ENCODE measurements around the gene ARHGEF25.
"Not testable (repeated sequence)": the region's sequence is repeated elsewhere in the genome, so short reads cannot be mapped to it uniquely, and the experiment has no call there.

Gene ARHGEF25

DNA sequence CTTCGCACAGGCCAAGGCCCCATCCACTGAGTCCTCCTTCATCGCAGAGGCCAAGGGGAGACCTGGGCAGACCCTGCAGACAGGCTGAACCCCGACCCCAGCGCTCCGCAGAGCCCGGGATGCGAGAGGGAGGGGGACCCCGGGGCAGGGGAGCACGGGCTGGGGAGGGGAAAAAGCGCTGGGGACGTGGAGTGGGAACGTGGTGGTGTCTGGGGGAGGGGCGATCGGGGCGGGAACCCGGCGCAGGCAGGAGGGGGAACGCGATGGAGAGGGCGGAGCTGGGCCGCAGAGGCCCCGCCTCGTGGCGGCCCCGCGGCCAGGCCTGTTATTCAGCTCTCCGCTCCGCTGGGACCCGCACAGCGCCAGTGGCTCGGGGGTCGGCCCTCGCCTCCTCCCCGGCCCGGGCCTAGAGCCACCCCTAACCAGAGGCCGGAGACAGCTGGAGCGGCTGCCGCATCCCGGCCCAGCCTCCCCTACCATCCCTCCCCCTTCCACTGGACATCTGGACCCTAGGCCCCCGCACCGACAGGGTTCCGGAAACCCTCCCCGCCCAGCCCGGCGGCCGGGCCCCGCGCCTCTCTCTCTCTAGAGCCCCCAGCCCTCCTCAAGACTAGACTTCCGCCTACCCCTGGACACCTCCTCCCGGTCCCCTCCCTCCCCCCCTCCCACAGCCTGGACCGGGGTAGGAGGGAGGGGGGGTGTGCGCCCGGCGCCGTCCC is at the start of gene ARHGEF25:
Gene ARHGEF25 (plus strand): TSS at position 328 of the 719 bp plus-strand sequence. CDS start 460 bp downstream, outside the sequence.
- peaks cover 6% of the 10 kb centered on the region for H3K4me1 Mint-ChIP-seq (ENCODE audit: low read depth)
- H3K4me3 Mint-ChIP-seq: peak within 1 kb of the TSS; percentile 75
- H3K36me3 Mint-ChIP-seq (ENCODE audit: low read depth): peaks cover 3% of the 10 kb centered on the region
- no peaks in the 10 kb centered on the region for H3K9me3 Mint-ChIP-seq
- DNase-seq (ENCODE audit: low spot score): peak; percentile 32
- peaks cover 35% of the 10 kb centered on the region for H3K27me3 Mint-ChIP-seq (ENCODE audit: low read depth)
- H3K27ac Mint-ChIP-seq: no peak within 1 kb of the TSS

GRCh38 chr12:57563358-57563757 is 47.9 kb upstream of the ARHGEF25 start:
- H3K36me3 Mint-ChIP-seq (ENCODE audit: low read depth): no peaks in the 10 kb centered on the region
- no peak overlapping the region for H3K4me3 Mint-ChIP-seq
- peaks cover 5% of the 10 kb centered on the region for H3K27me3 Mint-ChIP-seq (ENCODE audit: low read depth)
- H3K4me1 Mint-ChIP-seq (ENCODE audit: low read depth): peaks cover 2% of the 10 kb centered on the region
- no peak for DNase-seq (ENCODE audit: low spot score)
- H3K9me3 Mint-ChIP-seq: no peaks in the 10 kb centered on the region
- no peak overlapping the region for H3K27ac Mint-ChIP-seq

- Mint-ChIP-seq H3K4me1 (ENCODE audit: low read depth) (peaks cover 2% of the 10 kb centered on the region), H3K27ac (no peak overlapping the region), H3K36me3 (ENCODE audit: low read depth) (no peaks in the 10 kb centered on the region), H3K4me3 (no peak overlapping the region), H3K27me3 (ENCODE audit: low read depth) (peaks cover 5% of the 10 kb centered on the region), H3K9me3 (no peaks in the 10 kb centered on the region)
- DNase-seq (ENCODE audit: low spot score): no peak
Measured at GRCh38 chr12:57564178-57564740, 47.0 kb upstream of the ARHGEF25 start.

DNA sequence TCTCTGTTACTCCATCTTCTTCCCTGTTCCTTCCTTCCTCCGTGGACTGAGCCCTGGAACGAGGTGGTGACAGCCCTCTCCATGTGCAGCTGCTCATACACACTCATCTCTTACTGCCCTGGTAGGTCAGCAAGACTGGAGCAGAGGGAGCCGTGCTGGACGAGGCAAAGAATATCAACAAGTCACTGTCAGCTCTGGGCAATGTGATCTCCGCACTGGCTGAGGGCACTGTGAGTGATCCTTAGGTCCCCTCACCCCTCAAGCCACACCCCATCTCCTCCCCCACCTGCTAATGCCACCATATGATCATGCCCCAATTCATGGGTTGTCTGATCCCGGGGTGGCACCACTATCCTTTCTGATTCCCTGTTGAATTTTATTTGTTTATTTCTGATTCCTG is 42.4 kb upstream of the ARHGEF25 start:
- Mint-ChIP-seq H3K27me3 (ENCODE audit: low read depth) (peaks cover 2% of the 10 kb centered on the region), H3K4me1 (ENCODE audit: low read depth) (no peaks in the 10 kb centered on the region), H3K4me3 (no peak overlapping the region), H3K9me3 (no peaks in the 10 kb centered on the region), H3K27ac (no peak overlapping the region), H3K36me3 (ENCODE audit: low read depth) (no peaks in the 10 kb centered on the region)
- no peak for DNase-seq (ENCODE audit: low spot score)

DNA sequence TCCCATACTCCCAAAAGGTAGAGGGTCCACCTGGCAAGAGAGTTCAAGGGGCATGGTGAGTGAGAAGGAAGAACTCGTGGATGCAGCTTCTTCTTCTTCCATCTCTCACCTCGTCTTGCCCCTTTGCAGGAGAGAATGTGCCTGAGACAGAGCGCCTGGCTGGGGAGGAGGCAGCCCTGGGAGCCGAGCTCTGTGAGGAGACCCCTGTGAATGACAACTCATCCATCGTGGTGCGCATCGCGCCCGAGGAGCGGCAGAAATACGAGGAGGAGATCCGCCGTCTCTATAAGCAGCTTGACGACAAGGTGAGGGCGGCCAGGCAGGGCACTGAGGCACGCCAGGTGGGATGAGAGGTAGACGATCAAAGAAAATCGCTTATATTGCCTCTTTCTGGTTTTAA is 41.4 kb upstream of the ARHGEF25 start:
- Mint-ChIP-seq H3K4me3 (no peak overlapping the region), H3K27ac (no peak overlapping the region), H3K36me3 (ENCODE audit: low read depth) (no peaks in the 10 kb centered on the region), H3K9me3 (no peaks in the 10 kb centered on the region), H3K27me3 (ENCODE audit: low read depth) (no peaks in the 10 kb centered on the region), H3K4me1 (ENCODE audit: low read depth) (no peaks in the 10 kb centered on the region)
- no peak for DNase-seq (ENCODE audit: low spot score)

GRCh38 chr12:57570438-57570837 is 40.8 kb upstream of the ARHGEF25 start:
- not testable (repeated sequence) for DNase-seq (ENCODE audit: low spot score); H3K27ac Mint-ChIP-seq; H3K27me3 Mint-ChIP-seq (ENCODE audit: low read depth); H3K9me3 Mint-ChIP-seq; H3K4me1 Mint-ChIP-seq (ENCODE audit: low read depth); H3K4me3 Mint-ChIP-seq; H3K36me3 Mint-ChIP-seq (ENCODE audit: low read depth)

- H3K27ac Mint-ChIP-seq: no peak overlapping the region
- H3K4me3 Mint-ChIP-seq: no peak overlapping the region
- DNase-seq (ENCODE audit: low spot score): no peak
- no peaks in the 10 kb centered on the region for H3K36me3 Mint-ChIP-seq (ENCODE audit: low read depth)
- no peaks in the 10 kb centered on the region for H3K27me3 Mint-ChIP-seq (ENCODE audit: low read depth)
- no peaks in the 10 kb centered on the region for H3K9me3 Mint-ChIP-seq
- no peaks in the 10 kb centered on the region for H3K4me1 Mint-ChIP-seq (ENCODE audit: low read depth)
Measured at GRCh38 chr12:57571926-57572762, 39.1 kb upstream of the ARHGEF25 start.

DNA sequence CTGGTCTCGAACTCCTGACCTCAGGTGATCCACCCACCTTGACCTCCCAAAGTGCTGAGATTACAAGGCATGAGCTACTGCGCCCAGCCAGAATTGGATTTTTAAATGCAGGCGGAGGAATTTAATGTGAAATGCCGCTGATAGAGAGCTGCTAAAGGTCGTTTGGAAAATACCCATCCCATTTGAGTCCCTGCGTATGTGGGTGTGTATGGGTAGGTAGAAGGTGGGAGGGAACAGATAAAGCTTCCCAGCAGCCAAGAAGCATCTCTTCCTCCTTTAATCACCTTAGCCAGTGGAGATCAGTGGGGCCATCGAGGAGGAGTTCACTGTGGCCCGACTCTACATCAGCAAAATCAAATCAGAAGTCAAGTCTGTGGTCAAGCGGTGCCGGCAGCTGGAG is 36.4 kb upstream of the ARHGEF25 start:
- no peak for DNase-seq (ENCODE audit: low spot score)
- Mint-ChIP-seq H3K4me3 (no peak overlapping the region), H3K4me1 (ENCODE audit: low read depth) (no peaks in the 10 kb centered on the region), H3K27ac (no peak overlapping the region), H3K9me3 (no peaks in the 10 kb centered on the region), H3K27me3 (ENCODE audit: low read depth) (no peaks in the 10 kb centered on the region), H3K36me3 (ENCODE audit: low read depth) (no peaks in the 10 kb centered on the region)

GRCh38 chr12:57575771-57576612 is 35.2 kb upstream of the ARHGEF25 start:
- H3K27ac Mint-ChIP-seq: no peak overlapping the region
- H3K9me3 Mint-ChIP-seq: no peaks in the 10 kb centered on the region
- no peaks in the 10 kb centered on the region for H3K36me3 Mint-ChIP-seq (ENCODE audit: low read depth)
- no peak overlapping the region for H3K4me3 Mint-ChIP-seq
- no peak for DNase-seq (ENCODE audit: low spot score)
- no peaks in the 10 kb centered on the region for H3K4me1 Mint-ChIP-seq (ENCODE audit: low read depth)
- no peaks in the 10 kb centered on the region for H3K27me3 Mint-ChIP-seq (ENCODE audit: low read depth)

- Mint-ChIP-seq H3K9me3 (no peaks in the 10 kb centered on the region), H3K4me1 (ENCODE audit: low read depth) (no peaks in the 10 kb centered on the region), H3K27ac (no peak overlapping the region), H3K4me3 (no peak overlapping the region), H3K27me3 (ENCODE audit: low read depth) (no peaks in the 10 kb centered on the region), H3K36me3 (ENCODE audit: low read depth) (no peaks in the 10 kb centered on the region)
- DNase-seq (ENCODE audit: low spot score): no peak
Measured at GRCh38 chr12:57576613-57577160, 34.5 kb upstream of the ARHGEF25 start.

- no peak overlapping the region for H3K27ac Mint-ChIP-seq
- H3K36me3 Mint-ChIP-seq (ENCODE audit: low read depth): no peaks in the 10 kb centered on the region
- no peaks in the 10 kb centered on the region for H3K27me3 Mint-ChIP-seq (ENCODE audit: low read depth)
- no peak overlapping the region for H3K4me3 Mint-ChIP-seq
- no peak for DNase-seq (ENCODE audit: low spot score)
- peaks cover 1% of the 10 kb centered on the region for H3K4me1 Mint-ChIP-seq (ENCODE audit: low read depth)
- no peaks in the 10 kb centered on the region for H3K9me3 Mint-ChIP-seq
Measured at GRCh38 chr12:57577981-57578758, 33.1 kb upstream of the ARHGEF25 start.

GRCh38 chr12:57579011-57579410 is 32.2 kb upstream of the ARHGEF25 start:
- Mint-ChIP-seq H3K27ac (no peak overlapping the region), H3K36me3 (ENCODE audit: low read depth) (no peaks in the 10 kb centered on the region), H3K27me3 (ENCODE audit: low read depth) (no peaks in the 10 kb centered on the region), H3K9me3 (no peaks in the 10 kb centered on the region), H3K4me1 (ENCODE audit: low read depth) (peaks cover 4% of the 10 kb centered on the region), H3K4me3 (no peak overlapping the region)
- no peak for DNase-seq (ENCODE audit: low spot score)

All from T-helper 2 cell treated with Interferon-gamma antibody and Interleukin-4, amounts not matched to agents 5 μg/mL and 100 μg/mL, for 36 hours (primary cell).